Dermis microvascular lymphatic vessel endothelial cell (primary cell): Measurements from ENCODE around the gene XYLT1. TPM values are rescaled to one million over a fixed set of nuclear protein-coding genes. Genes with fewer than 3 reads are reported as not detected.

ENCODE experiments used
- DNase-seq, 2 donors: peaks; one replicate each; pipeline versions ENCODE4 v3.0.0 to v3.0.0-alpha.2; 2010; ENCODE audit warnings: low read depth in 2 of 2
- total RNA-seq: library from RNA; depleted of rRNA; stranded (reverse); fragments of >200 nt; gene quantifications from 2 replicates; pipeline ENCODE4 v1.2.1, GENCODE V29; 2014

XYLT1 gene
- total RNA-seq, 1 donor from 2014 or later: 0.51 TPM

DNA sequence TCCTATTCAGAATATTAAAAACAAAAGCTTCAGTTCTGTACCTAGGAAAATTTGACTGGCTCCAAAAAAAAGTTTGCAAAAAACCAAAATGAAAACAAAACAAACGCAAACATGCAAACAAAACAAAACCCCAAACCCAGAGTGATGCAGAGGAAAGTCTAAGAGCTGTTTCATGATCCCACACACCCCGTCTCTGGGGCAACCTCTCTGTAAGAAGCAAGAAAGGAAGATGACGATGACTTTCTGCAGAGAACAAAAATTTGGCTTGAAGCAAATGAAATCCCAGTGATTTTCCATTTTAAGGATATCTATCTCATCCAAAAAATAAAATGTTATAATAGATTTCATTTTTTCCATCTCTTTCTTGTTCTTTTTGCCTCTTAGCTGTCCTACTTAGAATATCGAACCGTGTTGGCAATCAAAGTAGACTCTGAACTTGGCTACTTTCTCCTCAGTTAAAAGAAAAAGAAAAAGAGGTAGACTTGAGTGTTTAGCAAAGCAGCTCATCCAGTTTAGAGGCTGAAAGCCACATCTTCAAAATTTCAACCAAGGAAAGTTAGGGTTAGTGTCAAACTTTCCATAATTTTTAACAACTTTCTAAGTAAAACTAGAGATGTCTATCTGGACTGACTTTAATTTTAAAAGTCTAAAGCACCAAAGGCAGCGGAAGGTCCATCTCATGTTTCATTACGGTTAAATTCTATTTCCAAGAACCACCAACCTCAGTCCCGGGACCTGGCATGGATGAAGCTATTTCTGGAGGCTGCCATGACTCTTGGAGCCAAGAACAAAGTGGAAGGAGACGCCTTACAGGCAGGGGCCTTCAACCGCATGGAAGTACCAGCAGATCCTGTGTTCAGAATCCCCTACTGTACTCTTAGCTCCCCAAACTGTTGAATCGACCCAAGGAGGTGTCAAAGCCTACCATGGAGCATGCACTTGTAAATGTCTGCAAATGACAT lies 180.8 kb downstream of the XYLT1 start:
- DNase-seq: no peak

- DNase-seq: no peak
Observed at GRCh38 chr16:17289050-17289449, 181.7 kb downstream of the XYLT1 start.

DNA sequence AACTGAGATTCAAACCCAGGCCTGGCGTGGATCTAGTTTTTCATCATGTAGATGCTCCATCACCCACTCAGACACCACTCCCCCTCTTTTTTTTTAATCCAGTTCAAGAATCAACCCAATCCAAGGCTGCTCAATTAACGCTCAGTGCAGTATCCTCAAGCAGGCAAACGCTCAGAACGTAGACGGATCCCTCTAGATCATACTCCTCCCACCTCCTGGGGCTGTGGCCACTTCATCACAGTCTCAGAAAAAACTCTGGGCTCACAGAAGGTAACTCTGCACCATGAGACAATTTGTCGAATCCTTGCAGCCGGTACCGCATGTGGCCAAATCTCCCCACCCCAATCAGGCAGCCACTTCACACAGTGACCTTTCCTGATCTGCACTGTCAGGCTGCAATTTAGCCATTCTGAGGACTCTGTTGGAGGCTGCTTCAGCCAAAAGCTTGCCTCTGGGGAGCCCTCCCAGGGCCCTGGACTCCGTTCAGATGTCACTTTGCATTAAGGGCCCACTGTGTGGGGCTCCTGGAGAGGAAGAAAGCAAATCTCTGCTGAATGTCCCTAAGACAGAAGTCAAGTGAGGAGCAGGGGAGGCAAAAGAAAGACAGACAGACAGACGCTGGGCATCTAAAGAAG lies 183.5 kb downstream of the XYLT1 start:
- no peak for DNase-seq

GRCh38 chr16:17286443-17286842 lies 184.3 kb downstream of the XYLT1 start:
- DNase-seq: no peak

- DNase-seq: no peak
Observed at GRCh38 chr16:17283016-17283415, 187.7 kb downstream of the XYLT1 start.

DNA sequence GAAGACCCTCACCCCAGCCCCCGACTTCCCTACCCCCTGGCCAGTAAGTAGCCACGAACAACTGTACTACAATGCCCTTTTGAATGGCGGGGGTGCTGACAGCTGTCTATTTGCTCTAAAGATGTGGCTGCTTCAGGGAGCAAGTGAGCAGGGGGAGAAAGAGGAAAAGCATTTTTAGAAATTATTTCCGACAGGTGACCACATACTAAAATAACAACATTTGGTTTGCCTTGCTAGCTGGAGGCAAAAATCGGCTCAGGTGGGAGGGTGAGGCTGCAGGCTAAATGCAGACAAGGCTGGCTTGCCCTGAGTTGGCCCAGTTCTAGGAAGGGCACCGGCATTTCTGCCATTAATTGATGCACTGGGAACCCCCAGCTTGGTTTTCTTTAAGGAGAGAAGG lies 188.5 kb downstream of the XYLT1 start:
- no peak for DNase-seq

GRCh38 chr16:17281052-17281451 lies 189.7 kb downstream of the XYLT1 start:
- DNase-seq: no peak

- no peak for DNase-seq
Observed at GRCh38 chr16:17278988-17279387, 191.8 kb downstream of the XYLT1 start.

DNA sequence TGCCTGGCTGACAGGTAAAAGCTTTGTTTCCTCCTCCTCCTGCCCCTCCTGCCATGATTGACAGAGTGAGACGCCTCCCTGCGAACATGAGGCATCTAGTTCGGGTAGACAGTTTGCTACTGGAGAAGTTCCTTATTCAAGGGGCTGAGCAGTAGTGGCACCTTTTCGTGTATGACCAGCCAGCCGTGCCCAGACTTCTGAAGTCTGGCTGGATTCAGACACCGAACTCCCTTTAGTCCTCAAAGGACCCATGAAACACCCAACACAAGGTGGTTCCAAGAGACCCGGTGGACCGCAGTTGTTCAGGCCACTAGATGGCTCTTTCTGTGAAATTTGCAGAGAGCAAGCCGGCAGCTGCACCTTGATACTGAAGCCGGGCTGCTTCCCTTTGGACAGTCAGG lies 192.8 kb downstream of the XYLT1 start:
- DNase-seq: peak in 1 of 2 donors; percentile 29

- DNase-seq: no peak
Observed at GRCh38 chr16:17276610-17277009, 194.2 kb downstream of the XYLT1 start.

- DNase-seq: no peak
Observed at GRCh38 chr16:17276010-17276530, 194.7 kb downstream of the XYLT1 start.

DNA sequence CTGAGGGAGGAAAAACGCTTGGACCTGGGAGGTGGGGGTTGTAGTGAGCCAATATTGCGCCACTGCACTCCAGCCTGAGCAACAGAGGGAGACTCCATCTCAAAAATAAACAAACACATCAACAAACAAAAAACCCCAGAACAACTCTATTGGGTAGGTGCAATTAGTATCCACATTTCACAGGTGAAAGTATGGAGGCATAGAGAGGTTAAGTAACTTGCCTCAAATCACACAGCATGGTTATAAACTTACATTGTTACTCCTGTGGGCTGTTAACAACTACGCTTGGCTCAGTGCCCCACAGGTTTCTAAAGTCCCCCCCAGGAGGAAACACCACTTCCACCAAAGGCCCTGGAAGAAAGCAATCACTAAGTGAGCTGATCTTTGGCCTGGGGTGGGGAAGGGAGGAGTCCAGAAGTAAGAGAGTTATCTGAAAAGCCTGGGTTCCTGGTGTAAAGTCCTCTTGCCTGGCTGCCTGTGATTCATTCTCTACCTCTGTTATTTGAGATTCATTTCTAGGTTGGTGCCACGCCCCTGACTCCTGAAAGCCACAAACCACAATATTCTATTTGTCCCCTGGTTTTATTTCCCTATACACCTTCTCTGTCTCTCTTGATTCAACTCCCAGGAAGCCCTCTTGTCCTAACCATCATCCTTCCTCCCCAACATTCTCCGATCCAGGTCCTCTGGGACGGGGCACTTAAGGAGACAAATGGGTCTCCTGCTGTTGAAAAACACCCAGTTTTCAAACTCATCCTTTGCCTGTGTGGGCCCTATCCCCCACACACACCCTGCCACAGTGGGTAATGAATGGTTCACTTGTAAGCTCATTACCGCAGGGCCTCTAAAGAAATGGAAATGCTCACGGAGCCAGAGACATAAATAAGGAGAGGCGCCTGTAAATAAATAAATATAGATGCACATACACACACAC lies 195.4 kb downstream of the XYLT1 start:
- DNase-seq: no peak

GRCh38 chr16:17273142-17273561 lies 197.6 kb downstream of the XYLT1 start:
- DNase-seq: no peak

DNA sequence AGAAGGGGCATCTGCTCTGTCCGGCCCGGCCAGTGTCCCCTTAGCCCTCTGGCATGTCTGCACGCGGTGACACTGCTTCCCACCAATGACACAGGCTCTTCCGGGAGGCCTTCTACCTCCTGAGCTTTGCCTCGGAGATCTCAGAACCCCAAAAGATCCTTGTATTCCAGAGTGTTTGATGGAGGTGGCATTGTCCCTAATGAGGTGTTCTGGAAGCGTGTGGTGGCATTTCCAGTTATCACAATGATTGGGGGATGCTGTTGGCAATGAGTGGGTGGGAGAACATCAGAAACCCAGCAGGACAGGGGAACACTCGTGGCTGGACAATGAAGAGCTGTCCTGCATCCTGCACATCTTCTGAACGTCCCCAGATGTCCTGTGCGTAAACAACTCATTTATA lies 198.0 kb downstream of the XYLT1 start:
- DNase-seq: no peak

DNA sequence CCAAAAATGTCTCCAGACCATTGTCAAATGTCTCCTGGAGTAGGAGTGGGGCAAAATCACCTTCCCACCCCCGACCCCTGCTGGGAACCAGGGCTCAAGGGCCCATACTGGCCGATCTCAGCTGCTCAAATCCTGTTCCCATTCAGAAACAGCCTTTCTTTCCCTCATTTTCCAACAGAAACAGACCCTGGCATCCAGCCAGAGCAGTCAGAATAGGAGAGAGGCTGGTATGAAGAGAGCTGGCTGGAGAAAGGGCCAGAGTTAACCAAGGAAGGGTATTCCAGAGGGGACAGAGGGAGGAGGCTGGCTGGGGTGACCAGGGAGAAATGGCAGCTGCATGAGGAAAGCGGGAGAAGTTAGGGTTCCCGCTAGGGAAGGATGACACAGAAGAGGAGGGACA lies 199.1 kb downstream of the XYLT1 start:
- no peak for DNase-seq

DNA sequence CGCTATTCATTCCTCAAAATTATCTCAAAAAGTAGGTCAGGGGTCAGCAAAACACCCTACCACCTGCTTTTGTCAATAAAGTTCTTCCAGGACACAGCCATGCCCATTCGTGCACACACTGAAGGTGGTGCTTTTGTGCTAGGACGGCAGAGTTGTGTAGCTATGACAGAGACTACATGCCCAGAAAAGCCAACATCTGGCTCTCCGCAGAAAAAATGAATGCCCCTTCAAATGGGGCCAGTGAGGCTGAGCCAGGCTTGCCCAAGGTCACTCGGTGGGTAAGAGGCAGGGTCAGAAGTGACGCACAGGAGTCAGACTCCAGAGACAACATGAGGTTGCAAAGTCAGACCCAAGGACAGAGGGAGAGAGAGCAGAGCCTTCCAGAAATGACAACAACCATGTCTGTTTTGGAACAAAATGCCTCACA lies 200.1 kb downstream of the XYLT1 start:
- no peak for DNase-seq

GRCh38 chr16:17270111-17270510 lies 200.6 kb downstream of the XYLT1 start:
- no peak for DNase-seq

- DNase-seq: no peak
Observed at GRCh38 chr16:17269439-17269838, 201.3 kb downstream of the XYLT1 start.

GRCh38 chr16:17266608-17267313 lies 204.0 kb downstream of the XYLT1 start:
- DNase-seq: no peak

DNA sequence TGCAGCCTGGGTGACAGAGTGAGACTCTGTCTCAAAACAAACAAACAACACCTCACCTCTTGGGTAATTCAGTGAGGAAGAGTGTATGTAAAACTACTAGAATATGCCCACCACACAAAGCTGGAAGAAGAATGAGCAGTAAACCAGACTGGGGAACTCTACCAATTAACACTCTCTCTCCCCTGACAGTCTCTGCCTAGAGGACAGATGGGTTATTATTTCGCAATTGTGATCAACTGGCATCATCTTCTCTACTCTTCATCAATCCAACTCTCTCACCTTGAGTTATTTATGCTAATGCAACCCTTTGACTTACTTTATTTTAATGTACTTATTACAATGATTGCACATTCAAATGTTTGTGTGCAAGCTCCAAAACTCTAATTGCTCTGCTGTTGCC lies 205.6 kb downstream of the XYLT1 start:
- no peak for DNase-seq
